GM12875 (cell line): ENCODE data around the gene FAM83F.
"Not testable (repeated sequence)": the region's sequence is repeated elsewhere in the genome, so short reads cannot be mapped to it uniquely, and the experiment has no call there.

Source experiments
- H3K4me3 ChIP-seq: one replicate; pipeline ENCODE4 v1.5.1; 2011; ENCODE audit warnings: low read depth, low read length, control low read depth
- TF ChIP-seq, protein P1 (sequence below): IDR thresholded peaks from 2 replicates; pipeline ENCODE4 v1.5.1; 2011; ENCODE audit warnings: low read depth, mild to moderate bottlenecking, control low read depth, inconsistent platforms, low read length, moderate library complexity, borderline replicate concordance; ENCODE audit not compliant: insufficient read depth

Gene FAM83F

DNA sequence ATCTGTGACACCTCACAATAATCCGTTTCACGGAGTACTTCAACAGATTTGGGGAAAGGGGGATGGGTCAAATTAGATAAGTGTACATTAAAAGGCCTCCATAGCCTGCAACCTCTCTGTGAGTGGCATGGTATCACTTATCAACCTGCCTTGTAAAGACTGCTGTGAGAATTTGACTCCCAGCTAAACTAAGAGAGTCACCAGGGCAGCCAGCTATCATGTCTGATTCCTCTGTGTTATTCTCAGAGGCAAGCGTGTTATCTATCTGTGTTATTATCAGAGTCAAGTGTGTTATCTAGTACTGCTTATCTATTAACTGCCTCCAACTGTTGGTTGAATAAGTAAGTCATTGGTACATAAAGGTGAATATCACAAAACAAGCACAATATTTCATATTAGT is 4.1 kb upstream of the FAM83F start:
- no peak overlapping the region for H3K4me3 ChIP-seq
- TF ChIP-seq, protein P1, sequence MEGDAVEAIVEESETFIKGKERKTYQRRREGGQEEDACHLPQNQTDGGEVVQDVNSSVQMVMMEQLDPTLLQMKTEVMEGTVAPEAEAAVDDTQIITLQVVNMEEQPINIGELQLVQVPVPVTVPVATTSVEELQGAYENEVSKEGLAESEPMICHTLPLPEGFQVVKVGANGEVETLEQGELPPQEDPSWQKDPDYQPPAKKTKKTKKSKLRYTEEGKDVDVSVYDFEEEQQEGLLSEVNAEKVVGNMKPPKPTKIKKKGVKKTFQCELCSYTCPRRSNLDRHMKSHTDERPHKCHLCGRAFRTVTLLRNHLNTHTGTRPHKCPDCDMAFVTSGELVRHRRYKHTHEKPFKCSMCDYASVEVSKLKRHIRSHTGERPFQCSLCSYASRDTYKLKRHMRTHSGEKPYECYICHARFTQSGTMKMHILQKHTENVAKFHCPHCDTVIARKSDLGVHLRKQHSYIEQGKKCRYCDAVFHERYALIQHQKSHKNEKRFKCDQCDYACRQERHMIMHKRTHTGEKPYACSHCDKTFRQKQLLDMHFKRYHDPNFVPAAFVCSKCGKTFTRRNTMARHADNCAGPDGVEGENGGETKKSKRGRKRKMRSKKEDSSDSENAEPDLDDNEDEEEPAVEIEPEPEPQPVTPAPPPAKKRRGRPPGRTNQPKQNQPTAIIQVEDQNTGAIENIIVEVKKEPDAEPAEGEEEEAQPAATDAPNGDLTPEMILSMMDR = no peak

DNA sequence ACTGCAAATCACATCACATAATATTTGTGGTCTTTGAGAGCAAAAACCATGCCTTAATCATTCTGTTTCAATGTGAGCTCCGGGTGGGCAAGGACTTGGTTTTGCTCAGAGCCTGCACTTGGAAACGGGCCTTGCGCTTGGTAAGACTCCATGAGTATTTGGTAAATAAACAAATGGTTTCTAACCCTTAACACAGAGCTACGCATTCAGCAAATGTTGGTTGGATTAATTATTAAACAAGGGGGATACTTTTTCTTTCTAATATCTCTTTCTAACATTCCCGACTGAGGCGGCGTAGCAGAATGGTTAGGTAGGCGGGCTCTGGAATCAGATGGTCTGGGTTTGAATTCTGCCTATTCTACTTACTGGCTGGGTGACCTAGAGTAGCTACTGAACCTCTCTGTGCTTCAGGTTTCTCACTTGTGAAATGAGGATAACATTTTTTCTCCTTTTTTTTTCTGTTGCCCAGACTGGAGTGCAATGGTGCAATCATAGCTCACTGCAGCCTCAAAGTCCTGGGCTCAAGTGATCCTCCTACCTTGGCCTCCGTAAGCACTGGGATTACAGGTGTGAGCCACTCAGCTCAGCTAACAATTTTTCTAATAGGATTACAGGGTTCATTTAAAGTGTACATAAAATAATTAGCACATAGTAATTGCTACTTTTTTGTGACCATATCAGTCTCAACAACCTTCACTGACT is 3.4 kb upstream of the FAM83F start:
- TF ChIP-seq, protein P1 = no peak

DNA sequence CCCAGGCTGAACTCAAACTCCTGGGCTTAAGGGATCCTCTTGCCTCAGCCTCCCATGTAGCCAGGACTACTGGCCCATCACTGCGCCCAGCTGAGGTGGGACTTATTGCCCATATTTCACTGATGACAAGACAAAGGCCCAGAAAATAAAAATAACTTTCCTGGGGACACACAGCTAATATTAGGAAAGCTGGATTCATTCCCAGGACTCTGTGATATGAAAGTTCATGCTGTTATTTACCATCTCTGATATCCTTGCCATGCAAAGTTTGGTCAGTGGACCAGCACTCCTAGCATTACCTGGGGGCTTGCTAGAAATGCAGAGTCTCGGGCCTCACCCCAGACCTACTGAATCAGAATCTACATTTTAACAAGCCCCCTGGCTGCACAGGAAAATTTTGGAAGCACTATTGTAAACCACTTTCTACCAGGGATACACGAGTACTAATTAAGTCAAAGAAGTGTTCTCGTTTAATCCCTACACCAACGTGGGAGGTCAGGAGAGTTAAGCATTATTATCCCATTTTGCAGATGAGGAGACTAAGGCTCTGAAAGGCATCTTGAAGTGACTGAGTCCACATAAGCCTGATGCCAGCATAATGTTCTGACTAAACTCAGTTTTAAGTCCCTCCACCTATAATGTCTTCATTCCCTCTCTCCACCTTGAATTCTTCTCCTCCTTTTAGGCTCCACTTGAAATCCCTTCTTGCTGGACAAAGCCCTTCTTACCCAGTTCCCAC is 2.5 kb upstream of the FAM83F start:
- H3K4me3 ChIP-seq = no peak overlapping the region
- TF ChIP-seq, protein P1 = no peak

More for the DNA sequence above, 3.4 kb upstream of the FAM83F start:
- H3K4me3 ChIP-seq = no peak overlapping the region

DNA sequence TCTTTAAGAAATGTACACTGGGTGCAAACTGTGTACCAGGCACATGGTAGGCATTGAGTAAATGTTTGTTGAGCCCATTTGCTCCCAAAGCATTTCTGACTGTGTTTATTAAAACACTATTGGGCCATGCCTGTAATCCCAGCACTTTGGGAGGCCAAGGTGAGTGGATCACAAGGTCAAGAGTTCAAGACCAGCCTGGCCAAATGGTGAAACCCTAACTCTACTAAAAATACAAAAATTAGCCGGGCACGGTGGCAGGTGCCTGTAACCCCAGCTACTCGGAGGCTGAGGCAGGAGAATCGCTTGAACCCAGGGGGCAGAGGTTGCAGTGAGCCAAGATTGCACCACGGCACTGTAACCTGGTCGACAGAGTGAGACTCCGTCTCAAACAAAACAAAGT is 1.9 kb upstream of the FAM83F start:
- not testable (repeated sequence) for H3K4me3 ChIP-seq

DNA sequence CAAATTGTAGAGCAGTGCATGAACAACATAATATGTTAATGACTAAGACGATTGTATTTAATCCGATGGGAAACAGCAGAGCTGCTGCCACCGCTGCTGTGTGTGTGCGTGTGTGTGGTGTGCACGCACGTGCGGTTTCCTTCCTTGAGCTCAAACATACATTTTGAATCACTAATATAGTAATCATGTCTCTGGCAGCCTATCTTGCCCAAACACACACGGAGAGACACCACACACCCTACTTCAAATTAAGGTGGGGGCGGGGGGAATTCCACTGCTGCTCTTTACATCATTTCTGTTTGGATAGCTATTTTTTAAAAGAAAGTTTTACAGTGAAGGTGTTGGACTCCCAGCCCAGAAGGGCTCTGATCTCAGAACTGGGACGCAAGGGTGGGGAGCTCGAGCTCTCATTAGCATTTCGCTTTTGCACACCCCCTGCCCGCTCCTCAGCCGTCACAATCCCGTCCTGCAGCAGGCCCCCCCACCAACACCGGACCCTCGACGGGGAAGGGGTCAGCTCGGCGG is 651 bp upstream of the FAM83F start:
- H3K4me3 ChIP-seq = no peak overlapping the region
- TF ChIP-seq, protein P1 = no peak

DNA sequence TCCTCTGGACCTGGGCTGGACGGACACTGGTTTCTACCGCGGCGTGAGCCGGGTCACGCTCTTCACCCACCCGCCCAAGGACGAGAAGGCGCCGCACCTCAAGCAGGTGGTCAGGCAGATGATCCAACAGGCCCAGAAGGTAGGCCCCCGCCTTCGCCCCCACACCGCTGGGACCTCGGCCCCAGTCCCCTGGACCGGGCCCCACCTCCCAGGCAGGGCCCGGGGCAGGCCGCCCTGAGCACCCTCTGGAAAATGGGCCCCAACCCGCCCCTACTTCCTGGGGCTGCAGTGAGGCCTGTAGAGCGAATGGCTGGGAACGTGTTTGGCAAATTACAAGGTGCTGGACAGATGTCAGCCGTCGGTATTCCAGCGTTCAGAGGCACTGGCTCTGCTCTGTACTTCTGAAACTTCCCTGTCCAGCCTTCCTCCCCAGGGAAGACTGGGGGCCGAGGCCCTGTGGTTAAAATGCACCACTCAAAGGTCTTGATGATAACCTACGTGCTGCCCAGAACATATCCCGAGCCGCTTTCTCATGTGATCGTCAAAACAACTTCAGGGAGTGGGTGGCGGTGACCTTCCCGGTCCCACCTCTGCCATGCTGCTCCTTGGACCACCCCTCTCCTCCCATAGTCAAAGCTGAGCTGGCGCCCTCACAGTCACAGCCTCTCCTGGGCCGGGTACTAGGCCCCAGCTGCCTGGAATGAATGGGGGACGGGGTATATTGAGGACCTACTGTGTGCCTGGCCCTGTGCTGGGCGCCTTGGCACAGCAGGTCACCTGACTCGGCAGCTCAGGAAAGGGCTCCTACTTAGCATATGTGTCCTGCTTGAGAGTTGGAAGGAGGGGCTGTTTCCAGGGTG is 869 bp downstream of the FAM83F start:
- H3K4me3 ChIP-seq = no peak overlapping the region
- TF ChIP-seq, protein P1 = no peak

DNA sequence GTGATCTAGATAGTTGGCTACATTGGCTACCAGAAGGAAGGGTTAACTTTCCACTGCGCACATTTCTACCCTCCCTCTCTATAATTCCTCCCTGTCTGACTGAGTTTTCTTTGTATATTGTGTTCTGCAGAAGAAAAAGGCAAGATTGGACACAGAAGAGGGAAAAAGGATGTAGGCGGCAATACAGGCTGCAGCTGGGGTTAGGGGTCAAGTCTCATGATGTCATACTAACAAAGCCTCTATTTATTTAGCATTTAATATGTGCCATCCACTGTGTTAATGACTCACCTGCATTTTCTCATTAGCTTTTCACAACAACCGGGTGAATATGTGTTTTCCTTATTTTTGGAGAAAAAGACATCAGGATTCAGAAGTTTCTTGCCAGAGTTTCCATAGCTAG is 2.0 kb downstream of the FAM83F start:
- TF ChIP-seq, protein P1 = no peak
- no peak overlapping the region for H3K4me3 ChIP-seq
